ENCODE data around the gene NT5DC4.
"Not testable (repeated sequence)": the region's sequence is repeated elsewhere in the genome, so short reads cannot be mapped to it uniquely, and the experiment has no call there.

Gene NT5DC4

GRCh38 chr2:112706947-112707346, 13.9 kb upstream of the NT5DC4 start:
- H3K4me1 ChIP-seq (ENCODE audit: control extremely low read depth in 1 of 4, control insufficient read depth in 4 of 4, insufficient read depth in 4 of 4, low read length in 3 of 4): peaks cover 28 to 82% (median 63%) of the 10 kb centered on the region in 4 experiments

GRCh38 chr2:112708968-112709367, 11.9 kb upstream of the NT5DC4 start:
- CTCF ChIA-PET: interaction anchor here (1.0 to 12.8 kb wide), 9 partner anchors 17 to 109 kb away, joined by 3 to 174 read pairs (median 4); partner anchors contain the start of gene NT5DC4

More at GRCh38 chr2:112706947-112707346, 13.9 kb upstream of the NT5DC4 start:
- not testable (repeated sequence) for H3K36me3 ChIP-seq (ENCODE audit: control insufficient read depth in 4 of 4, insufficient read depth in 4 of 4, low read length in 3 of 4); DNase-seq; H3K27me3 ChIP-seq (replicated peaks in 2 of 5; ENCODE audit: control insufficient read depth in 4 of 5, insufficient read depth in 5 of 5, low read length in 4 of 5); H3K9me3 ChIP-seq (ENCODE audit: control extremely low read depth in 1 of 5, control insufficient read depth in 4 of 5, insufficient read depth in 2 of 5, low read depth in 1 of 5, low read length in 4 of 5); H3K27ac ChIP-seq (ENCODE audit: insufficient read depth in 1 of 2, low read depth in 1 of 2, low read length in 2 of 2, poor library complexity in 1 of 2, severe bottlenecking in 2 of 2)
- POLR2A ChIA-PET: interaction anchor here (0.5 to 2.1 kb wide), 5 partner anchors 14 to 61 kb away, joined by 3 to 11 read pairs (median 3); partner anchors contain the start of genes NT5DC4 and SLC20A1
- peak overlapping the region in 2 of 7 experiments; percentile 22 to 26 for H3K4me3 ChIP-seq (ENCODE audit: control insufficient read depth in 1 of 7, extremely low read depth in 1 of 7, insufficient read depth in 4 of 7, low read depth in 2 of 7, low read length in 6 of 7)
- CTCF ChIA-PET: interaction anchor here (1.0 to 12.8 kb wide), 12 partner anchors 9 to 107 kb away, joined by 3 to 174 read pairs (median 5); partner anchors contain the start of genes NT5DC4 and SLC20A1
- 44% methylated on average over 1 of the region's 9 CpGs for WGBS (ENCODE audit: insufficient coverage)

GRCh38 chr2:112709703-112710102, 11.1 kb upstream of the NT5DC4 start:
- Histone ChIP-seq H3K27ac (ENCODE audit: insufficient read depth in 1 of 2, low read depth in 1 of 2, low read length in 2 of 2, poor library complexity in 1 of 2, severe bottlenecking in 2 of 2) (no peak overlapping the region), H3K4me3 (ENCODE audit: control insufficient read depth in 1 of 7, extremely low read depth in 1 of 7, insufficient read depth in 4 of 7, low read depth in 2 of 7, low read length in 6 of 7) (no peak overlapping the region), H3K9me3 (ENCODE audit: control extremely low read depth in 1 of 5, control insufficient read depth in 4 of 5, insufficient read depth in 2 of 5, low read depth in 1 of 5, low read length in 4 of 5) (no peaks in the 10 kb centered on the region), H3K36me3 (ENCODE audit: control insufficient read depth in 4 of 4, insufficient read depth in 4 of 4, low read length in 3 of 4) (peaks cover 0 to 3% (median 0%) of the 10 kb centered on the region in 4 experiments), H3K27me3 (replicated peaks in 2 of 5; ENCODE audit: control insufficient read depth in 4 of 5, insufficient read depth in 5 of 5, low read length in 4 of 5) (no peaks in the 10 kb centered on the region), H3K4me1 (ENCODE audit: control extremely low read depth in 1 of 4, control insufficient read depth in 4 of 4, insufficient read depth in 4 of 4, low read length in 3 of 4) (peaks cover 28 to 73% (median 61%) of the 10 kb centered on the region in 4 experiments)
- ChIA-PET POLR2A (no interaction called here), CTCF (interaction anchor here (0.6 to 12.8 kb wide), 10 partner anchors 16 to 110 kb away, joined by 3 to 174 read pairs (median 4); partner anchors contain the start of gene NT5DC4)
- WGBS (ENCODE audit: insufficient coverage): 100% methylated on average over 3 of the region's 6 CpGs
- DNase-seq: no peak

More at GRCh38 chr2:112708968-112709367, 11.9 kb upstream of the NT5DC4 start:
- 68% methylated on average over 10 of the region's 10 CpGs for WGBS (ENCODE audit: insufficient coverage)
- DNase-seq: no peak
- Histone ChIP-seq H3K4me1 (ENCODE audit: control extremely low read depth in 1 of 4, control insufficient read depth in 4 of 4, insufficient read depth in 4 of 4, low read length in 3 of 4) (peaks cover 28 to 80% (median 65%) of the 10 kb centered on the region in 4 experiments), H3K27me3 (replicated peaks in 2 of 5; ENCODE audit: control insufficient read depth in 4 of 5, insufficient read depth in 5 of 5, low read length in 4 of 5) (no peaks in the 10 kb centered on the region), H3K4me3 (ENCODE audit: control insufficient read depth in 1 of 7, extremely low read depth in 1 of 7, insufficient read depth in 4 of 7, low read depth in 2 of 7, low read length in 6 of 7) (peak overlapping the region in 1 of 7 experiments; percentile 35), H3K9me3 (ENCODE audit: control extremely low read depth in 1 of 5, control insufficient read depth in 4 of 5, insufficient read depth in 2 of 5, low read depth in 1 of 5, low read length in 4 of 5) (no peaks in the 10 kb centered on the region), H3K36me3 (ENCODE audit: control insufficient read depth in 4 of 4, insufficient read depth in 4 of 4, low read length in 3 of 4) (peaks cover 0 to 3% (median 0%) of the 10 kb centered on the region in 4 experiments), H3K27ac (ENCODE audit: insufficient read depth in 1 of 2, low read depth in 1 of 2, low read length in 2 of 2, poor library complexity in 1 of 2, severe bottlenecking in 2 of 2) (no peak overlapping the region)
- POLR2A ChIA-PET: interaction anchor here (1.6 kb wide), 1 partner anchor 17 kb away, joined by 4 read pairs; no protein-coding TSS in a partner anchor

- WGBS (ENCODE audit: insufficient coverage): 84% methylated on average over 6 of the region's 9 CpGs
- no peak overlapping the region for H3K4me3 ChIP-seq (ENCODE audit: control insufficient read depth in 1 of 7, extremely low read depth in 1 of 7, insufficient read depth in 4 of 7, low read depth in 2 of 7, low read length in 6 of 7)
- POLR2A ChIA-PET: no interaction called here
- H3K36me3 ChIP-seq (ENCODE audit: control insufficient read depth in 4 of 4, insufficient read depth in 4 of 4, low read length in 3 of 4): peaks cover 0 to 3% (median 0%) of the 10 kb centered on the region in 4 experiments
- no peak overlapping the region for H3K27ac ChIP-seq (ENCODE audit: insufficient read depth in 1 of 2, low read depth in 1 of 2, low read length in 2 of 2, poor library complexity in 1 of 2, severe bottlenecking in 2 of 2)
- CTCF ChIA-PET: interaction anchor here (1.4 to 3.1 kb wide), 3 partner anchors 7 to 20 kb away, joined by 5 to 17 read pairs (median 6); no protein-coding TSS in a partner anchor
- peaks cover 28 to 59% (median 47%) of the 10 kb centered on the region in 4 experiments for H3K4me1 ChIP-seq (ENCODE audit: control extremely low read depth in 1 of 4, control insufficient read depth in 4 of 4, insufficient read depth in 4 of 4, low read length in 3 of 4)
- no peak for DNase-seq
- H3K9me3 ChIP-seq (ENCODE audit: control extremely low read depth in 1 of 5, control insufficient read depth in 4 of 5, insufficient read depth in 2 of 5, low read depth in 1 of 5, low read length in 4 of 5): no peaks in the 10 kb centered on the region
- no peaks in the 10 kb centered on the region for H3K27me3 ChIP-seq (replicated peaks in 2 of 5; ENCODE audit: control insufficient read depth in 4 of 5, insufficient read depth in 5 of 5, low read length in 4 of 5)
These were observed 9.7 kb upstream of the NT5DC4 start for GRCh38 chr2:112710956-112711750.

- Histone ChIP-seq H3K4me3 (ENCODE audit: control insufficient read depth in 1 of 7, extremely low read depth in 1 of 7, insufficient read depth in 4 of 7, low read depth in 2 of 7, low read length in 6 of 7) (no peak overlapping the region), H3K36me3 (ENCODE audit: control insufficient read depth in 4 of 4, insufficient read depth in 4 of 4, low read length in 3 of 4) (peaks cover 0 to 3% (median 0%) of the 10 kb centered on the region in 4 experiments), H3K9me3 (ENCODE audit: control extremely low read depth in 1 of 5, control insufficient read depth in 4 of 5, insufficient read depth in 2 of 5, low read depth in 1 of 5, low read length in 4 of 5) (no peaks in the 10 kb centered on the region), H3K27me3 (replicated peaks in 2 of 5; ENCODE audit: control insufficient read depth in 4 of 5, insufficient read depth in 5 of 5, low read length in 4 of 5) (no peaks in the 10 kb centered on the region), H3K27ac (ENCODE audit: insufficient read depth in 1 of 2, low read depth in 1 of 2, low read length in 2 of 2, poor library complexity in 1 of 2, severe bottlenecking in 2 of 2) (no peak overlapping the region), H3K4me1 (ENCODE audit: control extremely low read depth in 1 of 4, control insufficient read depth in 4 of 4, insufficient read depth in 4 of 4, low read length in 3 of 4) (peaks cover 19 to 46% (median 34%) of the 10 kb centered on the region in 4 experiments)
- DNase-seq: no peak
- 100% methylated on average over 3 of the region's 3 CpGs for WGBS (ENCODE audit: insufficient coverage)
- ChIA-PET POLR2A (no interaction called here), CTCF (interaction anchor here (1.4 to 3.1 kb wide), 3 partner anchors 9 to 21 kb away, joined by 5 to 17 read pairs (median 6); no protein-coding TSS in a partner anchor)
These were observed 8.4 kb upstream of the NT5DC4 start for GRCh38 chr2:112712465-112712864.

GRCh38 chr2:112712903-112713584, 7.8 kb upstream of the NT5DC4 start:
- H3K27ac ChIP-seq (ENCODE audit: insufficient read depth in 1 of 2, low read depth in 1 of 2, low read length in 2 of 2, poor library complexity in 1 of 2, severe bottlenecking in 2 of 2): no peak overlapping the region
- H3K4me3 ChIP-seq (ENCODE audit: control insufficient read depth in 1 of 7, extremely low read depth in 1 of 7, insufficient read depth in 4 of 7, low read depth in 2 of 7, low read length in 6 of 7): no peak overlapping the region
- no peaks in the 10 kb centered on the region for H3K9me3 ChIP-seq (ENCODE audit: control extremely low read depth in 1 of 5, control insufficient read depth in 4 of 5, insufficient read depth in 2 of 5, low read depth in 1 of 5, low read length in 4 of 5)
- peaks cover 14 to 40% (median 28%) of the 10 kb centered on the region in 4 experiments for H3K4me1 ChIP-seq (ENCODE audit: control extremely low read depth in 1 of 4, control insufficient read depth in 4 of 4, insufficient read depth in 4 of 4, low read length in 3 of 4)
- WGBS (ENCODE audit: insufficient coverage): 76% methylated on average over 16 of the region's 17 CpGs
- ChIA-PET CTCF (interaction anchor here (0.9 to 3.1 kb wide), 6 partner anchors 9 to 113 kb away, joined by 3 to 17 read pairs (median 4); no protein-coding TSS in a partner anchor), POLR2A (no interaction called here)
- H3K36me3 ChIP-seq (ENCODE audit: control insufficient read depth in 4 of 4, insufficient read depth in 4 of 4, low read length in 3 of 4): peaks cover 0 to 3% (median 0%) of the 10 kb centered on the region in 4 experiments
- no peaks in the 10 kb centered on the region for H3K27me3 ChIP-seq (replicated peaks in 2 of 5; ENCODE audit: control insufficient read depth in 4 of 5, insufficient read depth in 5 of 5, low read length in 4 of 5)
- DNase-seq: no peak
